Activated CD4-positive, alpha-beta T cell treated with anti-CD3 and anti-CD28 coated beads for 4 hours (primary cell): ENCODE results near the gene FGGY.
"Not testable (repeated sequence)": the region's sequence is repeated elsewhere in the genome, so short reads cannot be mapped to it uniquely, and the experiment has no call there.

ENCODE experiments used
- DNase-seq, 2 donors: peaks; one replicate each; pipeline ENCODE4 v3.0.0-alpha.2; 2020

Gene FGGY

DNA sequence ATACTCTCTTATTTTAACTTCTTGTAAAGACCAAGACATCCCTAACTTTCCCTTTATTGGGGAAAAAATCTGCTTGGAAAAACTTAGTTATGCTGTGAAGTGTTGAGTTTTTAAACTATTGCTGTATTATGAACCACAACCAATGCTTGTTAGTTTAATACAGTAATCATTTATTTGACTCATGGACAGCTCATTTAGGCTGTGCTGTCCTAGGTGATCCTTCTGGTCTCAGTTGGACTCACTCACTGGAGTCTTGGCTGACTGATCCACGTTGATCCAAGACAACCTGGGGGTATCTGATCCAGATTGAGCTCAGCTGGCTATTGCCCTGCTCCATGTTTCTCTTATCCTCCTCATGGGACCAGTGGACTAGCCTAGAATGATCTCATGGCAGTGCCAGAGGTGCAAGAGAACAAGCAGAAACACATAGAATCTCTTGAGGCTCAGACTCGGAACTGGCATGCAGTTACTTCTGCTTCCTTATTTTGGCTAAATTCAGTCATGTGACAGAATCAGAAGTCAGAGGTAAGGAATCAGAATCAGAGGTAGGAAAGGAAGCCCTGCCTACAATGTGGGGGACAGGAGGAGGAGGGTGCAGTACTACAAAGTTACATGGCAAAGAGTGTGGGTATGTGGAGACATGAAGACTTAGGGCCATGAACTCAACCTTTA, 156.5 kb downstream of the FGGY start:
- no peak for DNase-seq

GRCh38 chr1:59455206-59455605, 158.3 kb downstream of the FGGY start:
- no peak for DNase-seq

DNA sequence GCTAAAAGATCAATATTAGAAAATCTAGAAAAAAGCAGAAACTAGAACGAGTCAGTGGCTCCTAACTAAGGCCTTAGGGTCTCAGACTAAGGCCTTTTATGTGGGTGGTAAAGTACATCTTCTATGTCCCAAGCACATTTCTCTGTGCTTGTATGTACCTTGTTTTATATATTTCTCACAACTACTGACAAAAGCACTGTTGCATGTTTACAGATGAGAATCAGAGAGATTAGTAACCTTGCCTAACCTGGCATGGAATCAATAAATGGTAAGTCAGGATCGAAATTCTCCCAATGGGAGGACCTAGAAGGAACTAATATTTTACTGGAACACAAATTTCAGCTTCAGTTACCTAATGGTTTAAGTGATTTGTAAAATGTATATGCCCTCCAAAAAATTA, 160.9 kb downstream of the FGGY start:
- no peak for DNase-seq

DNA sequence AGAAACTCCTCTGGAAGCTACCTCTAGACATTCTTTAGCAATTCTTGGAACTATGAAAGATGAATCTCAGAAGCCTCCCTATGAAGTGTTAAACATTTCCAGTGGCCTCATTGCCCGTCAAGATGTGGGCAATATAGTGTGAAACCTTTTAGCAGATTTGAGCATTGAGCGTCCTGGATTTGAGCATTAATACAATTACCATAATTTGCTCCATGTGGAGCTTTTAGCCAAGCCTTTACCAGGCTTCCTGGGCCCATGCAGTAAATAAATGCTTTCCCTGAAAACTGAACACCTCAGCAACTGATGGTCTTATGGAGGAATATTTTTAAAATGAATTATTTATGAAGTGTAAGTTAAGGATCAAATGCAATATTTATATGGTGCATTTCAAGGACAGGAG, 162.0 kb downstream of the FGGY start:
- no peak for DNase-seq

GRCh38 chr1:59462942-59463341, 166.0 kb downstream of the FGGY start:
- not testable (repeated sequence) for DNase-seq

DNA sequence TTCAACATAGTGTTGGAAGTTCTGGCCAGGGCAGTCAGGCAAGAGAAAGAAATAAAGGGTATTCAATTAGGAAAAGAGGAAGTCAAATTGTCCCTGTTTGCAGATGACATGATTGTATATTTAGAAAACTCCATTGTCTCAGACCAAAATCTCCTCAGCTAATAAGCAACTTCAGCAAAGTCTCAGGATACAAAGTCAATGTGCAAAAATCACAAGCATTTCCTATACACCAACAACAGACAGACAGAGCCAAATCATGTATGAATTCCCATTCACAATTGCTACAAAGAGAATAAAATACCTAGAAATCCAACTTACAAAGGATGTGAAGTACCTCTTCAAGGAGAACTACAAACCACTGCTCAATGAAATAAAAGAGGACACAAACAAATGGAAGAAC, 168.6 kb downstream of the FGGY start:
- DNase-seq, result not testable (repeated sequence)

DNA sequence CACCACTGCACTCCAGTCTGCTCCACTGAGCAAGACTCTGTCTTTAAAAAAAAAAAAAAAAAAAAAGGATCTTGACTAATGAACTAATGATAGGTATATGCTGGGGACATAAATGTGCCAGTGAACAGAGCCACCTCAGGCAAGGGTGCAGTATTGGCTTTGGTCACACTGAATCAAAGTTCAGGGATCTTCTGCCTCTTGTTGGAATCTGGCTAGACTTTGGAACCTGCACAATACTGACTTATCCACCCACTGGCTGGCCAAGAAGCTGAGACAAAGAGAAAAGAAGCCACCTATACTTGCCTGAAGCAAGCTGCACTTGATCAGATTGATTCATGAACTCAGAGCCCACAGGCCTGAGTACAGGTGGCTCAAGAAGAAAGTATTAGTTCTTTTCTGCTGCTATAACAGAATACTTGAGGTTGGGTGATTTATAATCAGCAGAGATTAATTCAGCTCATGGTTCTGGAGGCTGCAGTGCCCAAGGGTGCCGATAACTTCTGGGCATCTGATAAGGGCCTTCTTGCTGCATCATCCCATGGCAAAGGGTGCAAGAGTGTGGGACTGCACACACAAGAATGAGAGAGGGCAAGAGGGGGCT, 172.0 kb downstream of the FGGY start:
- no peak for DNase-seq

DNA sequence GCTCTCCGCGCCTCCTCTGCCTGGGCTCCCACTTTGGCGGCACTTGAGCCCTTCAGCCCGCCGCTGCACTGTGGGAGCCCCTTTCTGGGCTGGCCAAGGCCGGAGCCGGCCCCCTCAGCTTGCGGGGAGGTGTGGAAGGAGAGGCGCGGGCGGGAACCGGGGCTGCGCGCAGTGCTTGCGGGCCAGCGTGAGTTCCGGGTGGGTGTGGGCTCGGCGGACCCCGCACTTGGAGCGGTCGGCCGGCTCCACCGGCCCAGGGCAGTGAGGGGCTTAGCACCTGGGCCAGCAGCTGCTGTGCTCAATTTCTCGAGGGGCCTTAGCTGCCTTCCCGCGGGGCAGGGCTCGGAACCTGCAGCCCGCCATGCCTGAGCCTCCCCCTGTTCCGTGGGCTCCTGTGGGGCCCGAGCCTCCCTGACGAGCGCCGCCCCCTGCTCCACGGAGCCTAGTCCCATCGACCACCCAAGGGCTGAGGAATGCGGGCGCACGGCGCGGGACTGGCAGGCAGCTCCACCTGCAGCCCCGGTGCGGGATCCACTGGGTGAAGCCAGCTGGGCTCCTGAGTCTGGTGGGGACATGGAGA, 175.2 kb downstream of the FGGY start:
- not testable (repeated sequence) for DNase-seq

GRCh38 chr1:59473831-59474230, 176.9 kb downstream of the FGGY start:
- DNase-seq, result no peak

- DNase-seq, result no peak
These were observed 177.6 kb downstream of the FGGY start for GRCh38 chr1:59474496-59474895.

GRCh38 chr1:59475737-59476136, 178.8 kb downstream of the FGGY start:
- DNase-seq, result no peak

DNA sequence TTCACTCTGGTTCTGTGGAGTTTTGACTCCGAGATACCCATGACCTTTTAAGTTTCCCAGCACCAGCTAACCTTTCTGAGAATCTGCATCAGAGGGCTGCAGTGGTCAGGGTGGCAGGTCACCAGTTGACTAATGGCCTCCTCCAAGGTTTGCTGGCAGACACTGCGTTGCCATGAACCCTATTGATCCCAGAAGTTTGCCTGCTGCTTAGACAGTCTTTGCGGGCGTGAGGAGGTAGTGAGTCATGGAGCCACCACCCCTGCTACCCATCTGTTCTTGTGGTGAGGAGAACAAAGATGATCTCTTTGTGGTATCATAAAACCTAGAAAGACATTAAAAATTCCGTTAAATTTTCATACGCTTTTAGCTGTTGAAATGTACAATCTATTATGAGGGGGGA, 180.4 kb downstream of the FGGY start:
- DNase-seq, result peak in 1 of 2 donors; percentile 3

- DNase-seq, result no peak
These were observed 181.0 kb downstream of the FGGY start for GRCh38 chr1:59477867-59478266.

DNA sequence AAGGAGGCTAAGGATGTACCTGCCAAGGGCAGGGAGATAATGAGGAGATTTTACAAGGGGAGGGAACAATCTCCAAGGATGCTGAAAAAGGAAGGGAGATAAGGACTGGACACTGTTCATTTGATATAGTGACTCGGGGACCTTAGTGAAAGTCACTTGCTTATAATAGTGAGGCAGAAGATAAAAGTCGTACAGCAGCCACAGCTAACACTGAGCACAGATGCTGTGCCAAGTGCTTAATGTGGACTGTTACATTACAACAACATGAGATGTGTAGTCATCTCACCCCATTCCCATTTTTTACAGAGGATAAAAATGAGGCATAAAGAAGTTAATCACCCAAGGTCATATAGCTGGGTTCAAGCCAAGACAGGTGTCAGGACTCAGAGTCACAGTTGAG, 181.9 kb downstream of the FGGY start:
- no peak for DNase-seq

GRCh38 chr1:59480188-59480888, 183.4 kb downstream of the FGGY start:
- DNase-seq, result no peak

DNA sequence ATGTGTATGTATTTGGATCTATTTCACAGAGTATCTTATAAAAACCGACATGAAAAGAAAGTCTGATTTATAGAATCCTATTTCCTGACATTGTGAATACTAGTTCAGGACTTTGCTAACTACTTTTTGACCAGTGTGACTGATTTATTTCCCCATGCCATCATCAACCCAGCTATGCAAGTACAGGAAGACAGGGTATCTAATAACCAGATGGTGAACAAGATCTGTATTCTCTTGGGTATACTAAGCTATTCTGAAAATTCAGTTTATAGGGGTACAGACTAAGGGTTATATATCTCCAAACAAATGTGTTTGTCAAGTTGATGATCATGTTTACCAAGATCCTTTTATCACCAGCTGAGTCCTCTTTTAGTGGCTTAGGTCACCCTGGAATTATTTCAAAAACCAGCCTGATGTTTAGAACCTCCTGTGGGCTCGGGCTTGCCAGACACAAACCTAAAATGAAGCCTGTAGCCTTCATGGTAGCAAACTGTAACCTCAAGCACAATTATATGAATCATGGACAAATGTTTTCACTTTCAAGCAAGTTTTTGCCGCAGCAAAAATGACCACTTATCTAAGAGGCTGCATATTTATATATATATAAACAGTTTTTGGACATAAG, 185.1 kb downstream of the FGGY start:
- no peak for DNase-seq

DNA sequence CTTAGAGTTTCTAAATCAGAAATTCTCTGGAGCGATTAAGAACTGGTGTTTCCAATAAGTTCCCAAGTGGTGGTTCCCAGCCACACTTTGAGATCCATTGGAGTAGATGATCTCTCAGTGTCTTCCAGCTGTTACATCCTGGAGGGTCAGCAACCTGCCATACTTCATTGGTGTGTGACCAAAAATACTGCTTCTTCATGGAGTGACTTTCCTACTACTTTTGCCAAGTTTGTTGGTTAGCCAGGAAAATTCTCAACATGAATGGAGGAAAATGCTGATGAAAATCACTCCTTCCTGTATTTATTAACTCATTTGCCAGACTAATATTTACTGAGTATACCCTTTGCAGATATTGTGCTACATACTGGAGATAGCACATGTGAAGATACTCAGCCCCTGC, 186.1 kb downstream of the FGGY start:
- no peak for DNase-seq

GRCh38 chr1:59484096-59484495, 187.2 kb downstream of the FGGY start:
- DNase-seq, result no peak

GRCh38 chr1:59485171-59485570, 188.3 kb downstream of the FGGY start:
- no peak for DNase-seq

DNA sequence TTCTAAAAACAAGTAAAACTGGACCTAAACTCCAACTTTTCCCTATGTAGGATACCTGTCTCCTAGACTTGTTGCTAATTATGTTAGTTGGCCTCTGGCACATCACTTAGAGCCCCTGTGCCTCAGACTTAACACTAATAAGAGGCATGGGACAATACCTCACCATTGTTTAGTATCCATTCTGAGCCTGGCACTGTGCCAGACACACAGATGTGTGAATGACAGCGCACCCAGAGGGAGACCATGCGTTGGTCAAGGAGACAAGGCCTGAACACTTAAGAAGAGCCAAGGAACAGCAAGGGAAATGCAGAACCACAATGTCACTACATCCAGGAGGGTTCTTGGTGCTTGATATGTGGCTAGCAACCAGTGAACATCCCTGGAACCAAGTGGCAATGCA, 189.1 kb downstream of the FGGY start:
- no peak for DNase-seq

GRCh38 chr1:59486615-59487014, 189.7 kb downstream of the FGGY start:
- DNase-seq, result no peak

DNA sequence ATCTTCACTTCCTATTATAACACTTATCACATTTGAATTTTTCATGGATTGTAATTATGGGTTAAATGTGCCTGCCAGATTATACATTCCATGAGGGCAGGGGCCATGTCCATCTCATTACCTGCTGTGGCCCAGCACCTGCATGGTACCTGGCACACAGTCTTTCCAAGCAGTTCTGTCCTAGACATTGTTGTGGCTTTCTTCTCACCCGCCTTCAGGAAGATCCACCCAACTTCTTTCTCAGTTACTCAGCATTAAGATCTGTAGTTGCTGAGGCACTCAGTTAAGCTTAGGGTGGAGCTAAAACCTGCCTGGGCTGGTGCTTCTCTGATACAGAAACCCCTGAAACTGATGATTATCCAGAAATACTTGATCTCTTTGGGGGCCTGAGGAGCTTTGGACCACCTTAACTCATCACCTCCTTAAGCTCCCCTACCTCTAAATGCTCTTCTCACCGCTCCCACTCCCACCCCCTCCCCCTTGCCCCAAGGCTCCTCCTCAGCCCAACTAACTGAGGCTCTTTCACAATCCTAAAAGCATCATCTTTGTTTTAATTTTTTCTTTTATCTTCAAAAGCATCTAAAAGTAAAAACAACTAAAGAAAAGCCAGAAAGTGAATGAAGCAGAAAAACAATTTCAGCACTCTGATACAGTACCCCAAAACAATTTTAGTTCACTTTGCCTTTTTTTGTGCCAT, 190.6 kb downstream of the FGGY start:
- no peak for DNase-seq

DNA sequence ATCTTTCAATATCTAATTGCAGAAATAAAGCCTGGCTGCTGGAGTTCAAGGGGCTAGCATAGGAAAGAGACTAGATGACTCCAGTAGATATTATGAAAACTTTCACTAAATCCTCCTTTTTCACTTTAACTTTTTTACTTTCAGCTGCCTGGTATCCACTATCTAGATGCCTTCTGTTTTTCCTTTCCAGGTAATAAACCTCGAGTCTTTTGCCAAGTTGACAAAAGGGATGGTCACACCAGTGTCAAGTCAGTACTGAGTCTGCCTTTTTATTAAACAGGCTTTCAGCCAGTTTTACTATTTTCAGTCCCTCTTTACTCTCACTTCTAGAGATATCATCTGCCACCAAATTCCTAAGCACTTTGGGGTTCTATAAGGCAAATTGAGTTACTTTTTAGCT, 195.6 kb downstream of the FGGY start:
- DNase-seq, result no peak
